Measurements from ENCODE around the gene FAM217B.
"Not testable (repeated sequence)": the region's sequence is repeated elsewhere in the genome, so short reads cannot be mapped to it uniquely, and the experiment has no call there.

The FAM217B gene

GRCh38 chr20:59955131-59955796 is 15.1 kb downstream of the FAM217B start:
- peak; percentile 54 for TF ChIP-seq CTCF (IDR thresholded peaks at IDR 0.05; ENCODE audit: insufficient read depth, low read depth, low read length, missing control alignments)
- H3K4me3 ChIP-seq (ENCODE audit: low read length), result no peak overlapping the region
- peak; percentile 47 for DNase-seq (ENCODE audit: low read depth)

- peak overlapping the region; percentile 1 for H3K4me3 ChIP-seq (ENCODE audit: low read length)
- DNase-seq (ENCODE audit: low read depth), result not testable (repeated sequence)
These were observed 17.4 kb downstream of the FAM217B start for GRCh38 chr20:59957568-59957967.

- peak within 1 kb of the TSS; percentile 27 for H3K4me3 ChIP-seq (ENCODE audit: low read length)
- no peak for DNase-seq (ENCODE audit: low read depth)
- TF ChIP-seq CTCF (IDR thresholded peaks at IDR 0.05; ENCODE audit: insufficient read depth, low read depth, low read length, missing control alignments), result no peak
These were observed 17.9 kb downstream of the FAM217B start, which contains the start of gene CDH26 for GRCh38 chr20:59958123-59958522. Gene CDH26, plus strand, starts transcription at chr20:59958423. Its CDS starts 304 bp downstream, at chr20:59958727.

- no peak for DNase-seq (ENCODE audit: low read depth)
- TF ChIP-seq CTCF (IDR thresholded peaks at IDR 0.05; ENCODE audit: insufficient read depth, low read depth, low read length, missing control alignments), result no peak
- H3K4me3 ChIP-seq (ENCODE audit: low read length), result peak overlapping the region; percentile 27
These were observed 18.4 kb downstream of the FAM217B start for GRCh38 chr20:59958626-59959025.

- H3K4me3 ChIP-seq (ENCODE audit: low read length), result no peak overlapping the region
- no peak for TF ChIP-seq CTCF (IDR thresholded peaks at IDR 0.05; ENCODE audit: insufficient read depth, low read depth, low read length, missing control alignments)
- peak; percentile 76 for DNase-seq (ENCODE audit: low read depth)
These were observed 21.2 kb downstream of the FAM217B start for GRCh38 chr20:59961423-59961822.

GRCh38 chr20:59962155-59962554 is 22.0 kb downstream of the FAM217B start:
- no peak for DNase-seq (ENCODE audit: low read depth)
- H3K4me3 ChIP-seq (ENCODE audit: low read length), result no peak overlapping the region
- no peak for TF ChIP-seq CTCF (IDR thresholded peaks at IDR 0.05; ENCODE audit: insufficient read depth, low read depth, low read length, missing control alignments)

GRCh38 chr20:59966428-59966827 is 26.2 kb downstream of the FAM217B start:
- TF ChIP-seq CTCF (IDR thresholded peaks at IDR 0.05; ENCODE audit: insufficient read depth, low read depth, low read length, missing control alignments), result no peak
- no peak overlapping the region for H3K4me3 ChIP-seq (ENCODE audit: low read length)
- DNase-seq (ENCODE audit: low read depth), result no peak

All from epithelial cell of esophagus (primary cell).